ENCODE data around the gene CFAP206. TPM values are rescaled to one million over a fixed set of nuclear protein-coding genes. Genes with fewer than 3 reads are reported as not detected.
A peak's percentile ranks its signal among the peaks of the same experiment; 100 is the strongest.
"Not testable (repeated sequence)": the region's sequence is repeated elsewhere in the genome, so short reads cannot be mapped to it uniquely, and the experiment has no call there.

CFAP206 gene
- total RNA-seq, 2 donors from 2014 or later: 0.30 TPM; not detected in 1

GRCh38 chr6:87441711-87442110 lies 33.9 kb downstream of the CFAP206 start:
- Mint-ChIP-seq H3K27me3 (peaks cover 16% of the 10 kb centered on the region), H3K36me3 (ENCODE audit: low read depth) (no peaks in the 10 kb centered on the region), H3K4me3 (no peak overlapping the region), H3K4me1 (no peaks in the 10 kb centered on the region), H3K27ac (no peak overlapping the region)
- H3K9me3 ChIP-seq (ENCODE audit: control insufficient read depth, low read length, poor library complexity, severe bottlenecking): no peaks in the 10 kb centered on the region
- no peak for ATAC-seq
- DNase-seq: no peak

- no peaks in the 10 kb centered on the region for H3K9me3 ChIP-seq (ENCODE audit: control insufficient read depth, low read length, poor library complexity, severe bottlenecking)
- no peak for DNase-seq
- H3K27ac Mint-ChIP-seq: no peak overlapping the region
- no peaks in the 10 kb centered on the region for H3K36me3 Mint-ChIP-seq (ENCODE audit: low read depth)
- no peak for ATAC-seq
- no peak overlapping the region for H3K4me3 Mint-ChIP-seq
- H3K4me1 Mint-ChIP-seq: no peaks in the 10 kb centered on the region
- peaks cover 31% of the 10 kb centered on the region for H3K27me3 Mint-ChIP-seq
Measured at GRCh38 chr6:87444362-87444761, 36.6 kb downstream of the CFAP206 start.

- no peak for ATAC-seq
- Mint-ChIP-seq H3K4me3 (no peak overlapping the region), H3K4me1 (no peaks in the 10 kb centered on the region), H3K36me3 (ENCODE audit: low read depth) (peaks cover 7% of the 10 kb centered on the region), H3K27me3 (peaks cover 49% of the 10 kb centered on the region), H3K27ac (no peak overlapping the region)
- no peaks in the 10 kb centered on the region for H3K9me3 ChIP-seq (ENCODE audit: control insufficient read depth, low read length, poor library complexity, severe bottlenecking)
- no peak for DNase-seq
Measured at GRCh38 chr6:87465051-87465450, 57.3 kb downstream of the CFAP206 start.

- H3K9me3 ChIP-seq (ENCODE audit: control insufficient read depth, low read length, poor library complexity, severe bottlenecking): no peaks in the 10 kb centered on the region
- peak within 1 kb of the TSS; percentile 97 for H3K27ac Mint-ChIP-seq
- DNase-seq (peak; percentile 73 to 85 (median 74)), ATAC-seq (peak; percentile 96)
- H3K4me1 Mint-ChIP-seq: peaks cover 8% of the 10 kb centered on the region
- H3K27me3 Mint-ChIP-seq: peaks cover 9% of the 10 kb centered on the region
- no peaks in the 10 kb centered on the region for H3K36me3 Mint-ChIP-seq (ENCODE audit: low read depth)
- peak within 1 kb of the TSS; percentile 94 for H3K4me3 Mint-ChIP-seq
Measured at GRCh38 chr6:87472525-87473418, 65.0 kb downstream of the CFAP206 start, which contains the start of gene SLC35A1. Gene SLC35A1, plus strand, starts transcription at chr6:87472974. Its CDS starts 30 bp downstream, at chr6:87473004.

GRCh38 chr6:87473419-87473903 lies 65.7 kb downstream of the CFAP206 start:
- peak overlapping the region; percentile 97 for H3K27ac Mint-ChIP-seq
- H3K27me3 Mint-ChIP-seq: peaks cover 2% of the 10 kb centered on the region
- peaks cover 8% of the 10 kb centered on the region for H3K4me1 Mint-ChIP-seq
- no peaks in the 10 kb centered on the region for H3K36me3 Mint-ChIP-seq (ENCODE audit: low read depth)
- peak overlapping the region; percentile 94 for H3K4me3 Mint-ChIP-seq
- DNase-seq: peak in 2 of 3 donors; percentile 29 to 50
- no peaks in the 10 kb centered on the region for H3K9me3 ChIP-seq (ENCODE audit: control insufficient read depth, low read length, poor library complexity, severe bottlenecking)
- ATAC-seq: peak; percentile 74

- H3K27ac Mint-ChIP-seq: no peak overlapping the region
- H3K27me3 Mint-ChIP-seq: no peaks in the 10 kb centered on the region
- no peak overlapping the region for H3K4me3 Mint-ChIP-seq
- H3K4me1 Mint-ChIP-seq: peaks cover 11% of the 10 kb centered on the region
- DNase-seq (no peak), ATAC-seq (no peak)
- H3K9me3 ChIP-seq (ENCODE audit: control insufficient read depth, low read length, poor library complexity, severe bottlenecking): no peaks in the 10 kb centered on the region
- H3K36me3 Mint-ChIP-seq (ENCODE audit: low read depth): peaks cover 6% of the 10 kb centered on the region
Measured at GRCh38 chr6:87481931-87482330, 74.2 kb downstream of the CFAP206 start.

GRCh38 chr6:87482366-87482765 lies 74.6 kb downstream of the CFAP206 start:
- Mint-ChIP-seq H3K27me3 (no peaks in the 10 kb centered on the region), H3K4me1 (peaks cover 11% of the 10 kb centered on the region), H3K27ac (no peak overlapping the region), H3K4me3 (no peak overlapping the region), H3K36me3 (ENCODE audit: low read depth) (peaks cover 6% of the 10 kb centered on the region)
- DNase-seq (no peak), ATAC-seq (no peak)
- H3K9me3 ChIP-seq (ENCODE audit: control insufficient read depth, low read length, poor library complexity, severe bottlenecking): no peaks in the 10 kb centered on the region

- Mint-ChIP-seq H3K27me3 (no peaks in the 10 kb centered on the region), H3K4me1 (peaks cover 14% of the 10 kb centered on the region), H3K36me3 (ENCODE audit: low read depth) (peaks cover 6% of the 10 kb centered on the region), H3K4me3 (no peak overlapping the region), H3K27ac (peak overlapping the region; percentile 37)
- DNase-seq: no peak
- ATAC-seq: no peak
- no peaks in the 10 kb centered on the region for H3K9me3 ChIP-seq (ENCODE audit: control insufficient read depth, low read length, poor library complexity, severe bottlenecking)
Measured at GRCh38 chr6:87483929-87484328, 76.2 kb downstream of the CFAP206 start.

- peaks cover 14% of the 10 kb centered on the region for H3K4me1 Mint-ChIP-seq
- peak overlapping the region; percentile 72 for H3K27ac Mint-ChIP-seq
- H3K27me3 Mint-ChIP-seq: no peaks in the 10 kb centered on the region
- peaks cover 6% of the 10 kb centered on the region for H3K36me3 Mint-ChIP-seq (ENCODE audit: low read depth)
- no peak for ATAC-seq
- DNase-seq: no peak
- no peak overlapping the region for H3K4me3 Mint-ChIP-seq
- no peaks in the 10 kb centered on the region for H3K9me3 ChIP-seq (ENCODE audit: control insufficient read depth, low read length, poor library complexity, severe bottlenecking)
Measured at GRCh38 chr6:87484491-87484890, 76.7 kb downstream of the CFAP206 start.

- Mint-ChIP-seq H3K36me3 (ENCODE audit: low read depth) (peaks cover 6% of the 10 kb centered on the region), H3K4me3 (no peak overlapping the region), H3K27me3 (no peaks in the 10 kb centered on the region), H3K4me1 (peaks cover 14% of the 10 kb centered on the region), H3K27ac (no peak overlapping the region)
- DNase-seq (no peak), ATAC-seq (no peak)
- no peaks in the 10 kb centered on the region for H3K9me3 ChIP-seq (ENCODE audit: control insufficient read depth, low read length, poor library complexity, severe bottlenecking)
Measured at GRCh38 chr6:87487555-87487954, 79.8 kb downstream of the CFAP206 start.

GRCh38 chr6:87489326-87489725 lies 81.6 kb downstream of the CFAP206 start:
- not testable (repeated sequence) for H3K36me3 Mint-ChIP-seq (ENCODE audit: low read depth); H3K27me3 Mint-ChIP-seq; H3K9me3 ChIP-seq (ENCODE audit: control insufficient read depth, low read length, poor library complexity, severe bottlenecking); DNase-seq; ATAC-seq; H3K4me1 Mint-ChIP-seq; H3K27ac Mint-ChIP-seq; H3K4me3 Mint-ChIP-seq

GRCh38 chr6:87494761-87495422 lies 87.1 kb downstream of the CFAP206 start:
- H3K4me1 Mint-ChIP-seq: peaks cover 2% of the 10 kb centered on the region
- no peak overlapping the region for H3K27ac Mint-ChIP-seq
- no peak overlapping the region for H3K4me3 Mint-ChIP-seq
- ATAC-seq (no peak), DNase-seq (no peak)
- peaks cover 2% of the 10 kb centered on the region for H3K36me3 Mint-ChIP-seq (ENCODE audit: low read depth)
- no peaks in the 10 kb centered on the region for H3K27me3 Mint-ChIP-seq
- no peaks in the 10 kb centered on the region for H3K9me3 ChIP-seq (ENCODE audit: control insufficient read depth, low read length, poor library complexity, severe bottlenecking)

- ATAC-seq (no peak), DNase-seq (no peak)
- Mint-ChIP-seq H3K36me3 (ENCODE audit: low read depth) (peaks cover 4% of the 10 kb centered on the region), H3K4me1 (peaks cover 3% of the 10 kb centered on the region), H3K27ac (no peak overlapping the region), H3K4me3 (no peak overlapping the region), H3K27me3 (no peaks in the 10 kb centered on the region)
- no peaks in the 10 kb centered on the region for H3K9me3 ChIP-seq (ENCODE audit: control insufficient read depth, low read length, poor library complexity, severe bottlenecking)
Measured at GRCh38 chr6:87498048-87498447, 90.3 kb downstream of the CFAP206 start.

Data from T-helper 17 cell (primary cell).